ENCODE results near the gene P2RY8. TPM values are rescaled to one million over a fixed set of nuclear protein-coding genes. Genes with fewer than 3 reads are reported as not detected.

P2RY8 gene
- polyA plus RNA-seq, 4 donors, result 0.22 to 2.1 (median 1.2) TPM

- H3K27me3 ChIP-seq (ENCODE audit: control insufficient read depth in 3 of 3, insufficient read depth in 3 of 3, low read length in 3 of 3), result peaks cover 0 to 7% (median 0%) of the 10 kb centered on the region in 3 donors
- DNase-seq (no peak), FAIRE-seq (no peak)
- WGBS, 3 donors, result 71 to 76% (median 72%) methylated on average over 23 to 24 of the region's 24 CpGs
- H3K9me3 ChIP-seq (ENCODE audit: control insufficient read depth in 2 of 2, insufficient read depth in 1 of 2, low read depth in 1 of 2, low read length in 1 of 2), result no peaks in the 10 kb centered on the region
- peaks cover 0 to 2% (median 2%) of the 10 kb centered on the region in 3 donors for H3K4me1 ChIP-seq (ENCODE audit: control insufficient read depth in 3 of 3, insufficient read depth in 2 of 3, low read depth in 1 of 3, low read length in 2 of 3)
- no peaks in the 10 kb centered on the region for H3K36me3 ChIP-seq (ENCODE audit: control insufficient read depth in 3 of 3, insufficient read depth in 2 of 3, low read depth in 1 of 3, low read length in 3 of 3)
- H3K4me3 ChIP-seq (ENCODE audit: low read depth in 1 of 3, low read length in 3 of 3), result no peak overlapping the region
- H3K27ac ChIP-seq (ENCODE audit: low read depth in 1 of 3, low read length in 2 of 3), result no peak overlapping the region
Measured at GRCh38 chrX:1464041-1464970, 72.7 kb downstream of the P2RY8 start.

- Histone ChIP-seq H3K4me1 (ENCODE audit: control insufficient read depth in 3 of 3, insufficient read depth in 2 of 3, low read depth in 1 of 3, low read length in 2 of 3) (peaks cover 0 to 2% (median 2%) of the 10 kb centered on the region in 3 donors), H3K4me3 (ENCODE audit: low read depth in 1 of 3, low read length in 3 of 3) (no peak overlapping the region), H3K27ac (ENCODE audit: low read depth in 1 of 3, low read length in 2 of 3) (no peak overlapping the region), H3K27me3 (ENCODE audit: control insufficient read depth in 3 of 3, insufficient read depth in 3 of 3, low read length in 3 of 3) (peaks cover 0 to 7% (median 0%) of the 10 kb centered on the region in 3 donors), H3K36me3 (ENCODE audit: control insufficient read depth in 3 of 3, insufficient read depth in 2 of 3, low read depth in 1 of 3, low read length in 3 of 3) (no peaks in the 10 kb centered on the region), H3K9me3 (ENCODE audit: control insufficient read depth in 2 of 2, insufficient read depth in 1 of 2, low read depth in 1 of 2, low read length in 1 of 2) (no peaks in the 10 kb centered on the region)
- DNase-seq (no peak), FAIRE-seq (no peak)
- WGBS, 3 donors, result 61 to 85% (median 67%) methylated on average over 5 of the region's 5 CpGs
Measured at GRCh38 chrX:1463581-1463980, 73.4 kb downstream of the P2RY8 start.

GRCh38 chrX:1462596-1463251 is 74.3 kb downstream of the P2RY8 start:
- Histone ChIP-seq H3K4me1 (ENCODE audit: control insufficient read depth in 3 of 3, insufficient read depth in 2 of 3, low read depth in 1 of 3, low read length in 2 of 3) (peaks cover 0 to 2% (median 2%) of the 10 kb centered on the region in 3 donors), H3K27me3 (ENCODE audit: control insufficient read depth in 3 of 3, insufficient read depth in 3 of 3, low read length in 3 of 3) (peaks cover 0 to 7% (median 0%) of the 10 kb centered on the region in 3 donors), H3K27ac (ENCODE audit: low read depth in 1 of 3, low read length in 2 of 3) (peak overlapping the region in 1 of 3 donors; percentile 76), H3K9me3 (ENCODE audit: control insufficient read depth in 2 of 2, insufficient read depth in 1 of 2, low read depth in 1 of 2, low read length in 1 of 2) (no peaks in the 10 kb centered on the region), H3K36me3 (ENCODE audit: control insufficient read depth in 3 of 3, insufficient read depth in 2 of 3, low read depth in 1 of 3, low read length in 3 of 3) (no peaks in the 10 kb centered on the region), H3K4me3 (ENCODE audit: low read depth in 1 of 3, low read length in 3 of 3) (no peak overlapping the region)
- WGBS, 3 donors, result 57 to 59% (median 58%) methylated on average over 19 of the region's 19 CpGs
- DNase-seq (no peak), FAIRE-seq (no peak)

GRCh38 chrX:1462110-1462509 is 74.9 kb downstream of the P2RY8 start:
- H3K27ac ChIP-seq (ENCODE audit: low read depth in 1 of 3, low read length in 2 of 3), result peak overlapping the region in 1 of 3 donors; percentile 76
- DNase-seq, result no peak
- H3K9me3 ChIP-seq (ENCODE audit: control insufficient read depth in 2 of 2, insufficient read depth in 1 of 2, low read depth in 1 of 2, low read length in 1 of 2), result no peaks in the 10 kb centered on the region
- H3K27me3 ChIP-seq (ENCODE audit: control insufficient read depth in 3 of 3, insufficient read depth in 3 of 3, low read length in 3 of 3), result peaks cover 0 to 7% (median 0%) of the 10 kb centered on the region in 3 donors
- H3K4me1 ChIP-seq (ENCODE audit: control insufficient read depth in 3 of 3, insufficient read depth in 2 of 3, low read depth in 1 of 3, low read length in 2 of 3), result peaks cover 0 to 2% (median 2%) of the 10 kb centered on the region in 3 donors
- no peak overlapping the region for H3K4me3 ChIP-seq (ENCODE audit: low read depth in 1 of 3, low read length in 3 of 3)
- FAIRE-seq, result peak; percentile 76
- H3K36me3 ChIP-seq (ENCODE audit: control insufficient read depth in 3 of 3, insufficient read depth in 2 of 3, low read depth in 1 of 3, low read length in 3 of 3), result no peaks in the 10 kb centered on the region

- FAIRE-seq (no peak), DNase-seq (no peak)
- Histone ChIP-seq H3K27ac (ENCODE audit: low read depth in 1 of 3, low read length in 2 of 3) (no peak overlapping the region), H3K36me3 (ENCODE audit: control insufficient read depth in 3 of 3, insufficient read depth in 2 of 3, low read depth in 1 of 3, low read length in 3 of 3) (no peaks in the 10 kb centered on the region), H3K9me3 (ENCODE audit: control insufficient read depth in 2 of 2, insufficient read depth in 1 of 2, low read depth in 1 of 2, low read length in 1 of 2) (no peaks in the 10 kb centered on the region), H3K4me3 (ENCODE audit: low read depth in 1 of 3, low read length in 3 of 3) (no peak overlapping the region), H3K27me3 (ENCODE audit: control insufficient read depth in 3 of 3, insufficient read depth in 3 of 3, low read length in 3 of 3) (no peaks in the 10 kb centered on the region), H3K4me1 (ENCODE audit: control insufficient read depth in 3 of 3, insufficient read depth in 2 of 3, low read depth in 1 of 3, low read length in 2 of 3) (peaks cover 0 to 5% (median 3%) of the 10 kb centered on the region in 3 donors)
- WGBS, 3 donors, result 66 to 80% (median 74%) methylated on average over 3 of the region's 3 CpGs
Measured at GRCh38 chrX:1455948-1456280, 81.1 kb downstream of the P2RY8 start.

- peak overlapping the region in 1 of 3 donors; percentile 75 for H3K27ac ChIP-seq (ENCODE audit: low read depth in 1 of 3, low read length in 2 of 3)
Measured at GRCh38 chrX:1453951-1454785, 82.8 kb downstream of the P2RY8 start.

GRCh38 chrX:1453395-1453783 is 83.6 kb downstream of the P2RY8 start:
- DNase-seq, result no peak
- 0 to 1% (median 0%) methylated on average over 24 to 34 of the region's 34 CpGs for WGBS, 3 donors
- FAIRE-seq, result no peak
- peak overlapping the region; percentile 89 to 98 (median 90) for H3K27ac ChIP-seq (ENCODE audit: low read depth in 1 of 3, low read length in 2 of 3)
- no peaks in the 10 kb centered on the region for H3K27me3 ChIP-seq (ENCODE audit: control insufficient read depth in 3 of 3, insufficient read depth in 3 of 3, low read length in 3 of 3)
- peaks cover 0 to 4% (median 0%) of the 10 kb centered on the region in 3 donors for H3K36me3 ChIP-seq (ENCODE audit: control insufficient read depth in 3 of 3, insufficient read depth in 2 of 3, low read depth in 1 of 3, low read length in 3 of 3)
- H3K9me3 ChIP-seq (ENCODE audit: control insufficient read depth in 2 of 2, insufficient read depth in 1 of 2, low read depth in 1 of 2, low read length in 1 of 2), result peaks cover 0 to 16% of the 10 kb centered on the region in 2 donors
- peak overlapping the region; percentile 50 to 73 (median 66) for H3K4me3 ChIP-seq (ENCODE audit: low read depth in 1 of 3, low read length in 3 of 3)
- peaks cover 0 to 5% (median 3%) of the 10 kb centered on the region in 3 donors for H3K4me1 ChIP-seq (ENCODE audit: control insufficient read depth in 3 of 3, insufficient read depth in 2 of 3, low read depth in 1 of 3, low read length in 2 of 3)

More at GRCh38 chrX:1453951-1454785, 82.8 kb downstream of the P2RY8 start:
- 4% methylated on average over 29 to 45 of the region's 45 CpGs for WGBS, 3 donors
- Histone ChIP-seq H3K36me3 (ENCODE audit: control insufficient read depth in 3 of 3, insufficient read depth in 2 of 3, low read depth in 1 of 3, low read length in 3 of 3) (peaks cover 0 to 2% (median 0%) of the 10 kb centered on the region in 3 donors), H3K27me3 (ENCODE audit: control insufficient read depth in 3 of 3, insufficient read depth in 3 of 3, low read length in 3 of 3) (no peaks in the 10 kb centered on the region), H3K9me3 (ENCODE audit: control insufficient read depth in 2 of 2, insufficient read depth in 1 of 2, low read depth in 1 of 2, low read length in 1 of 2) (peaks cover 0 to 9% of the 10 kb centered on the region in 2 donors), H3K4me1 (ENCODE audit: control insufficient read depth in 3 of 3, insufficient read depth in 2 of 3, low read depth in 1 of 3, low read length in 2 of 3) (peaks cover 0 to 5% (median 3%) of the 10 kb centered on the region in 3 donors), H3K4me3 (ENCODE audit: low read depth in 1 of 3, low read length in 3 of 3) (peak overlapping the region in 2 of 3 donors; percentile 23 to 28)
- FAIRE-seq, result no peak
- peak; percentile 74 to 88 for DNase-seq
